HG02938 (cell line): Measurements from ENCODE around the gene BBS1.
"Not testable (repeated sequence)": the region's sequence is repeated elsewhere in the genome, so short reads cannot be mapped to it uniquely, and the experiment has no call there.

Source experiments
- ATAC-seq: cut with Tn5 transposase; IDR thresholded peaks from one replicate; pipeline ENCODE4 v1.9.1; 2021; ENCODE audit warnings: mild to moderate bottlenecking, moderate library complexity; ENCODE audit not compliant: unreplicated experiment

Gene BBS1

DNA sequence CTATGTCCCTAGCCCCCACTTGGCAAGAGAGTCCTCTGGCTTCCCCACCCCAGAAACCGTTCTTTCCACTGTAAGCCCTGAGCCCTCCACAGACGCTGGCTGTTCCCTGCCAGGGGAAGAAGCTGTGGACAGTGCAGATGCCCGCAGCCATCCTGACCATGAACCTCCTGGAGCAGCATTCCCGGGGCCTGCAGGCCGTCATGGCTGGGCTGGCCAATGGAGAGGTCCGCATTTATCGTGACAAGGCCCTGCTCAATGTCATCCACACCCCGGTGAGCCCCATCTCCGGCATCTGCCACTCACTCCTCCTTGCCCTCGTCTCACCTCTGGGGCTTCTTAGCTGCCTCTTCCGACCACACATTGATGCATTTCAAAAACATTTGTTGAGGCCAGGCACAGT, 13.2 kb downstream of the BBS1 start:
- no peak for ATAC-seq

DNA sequence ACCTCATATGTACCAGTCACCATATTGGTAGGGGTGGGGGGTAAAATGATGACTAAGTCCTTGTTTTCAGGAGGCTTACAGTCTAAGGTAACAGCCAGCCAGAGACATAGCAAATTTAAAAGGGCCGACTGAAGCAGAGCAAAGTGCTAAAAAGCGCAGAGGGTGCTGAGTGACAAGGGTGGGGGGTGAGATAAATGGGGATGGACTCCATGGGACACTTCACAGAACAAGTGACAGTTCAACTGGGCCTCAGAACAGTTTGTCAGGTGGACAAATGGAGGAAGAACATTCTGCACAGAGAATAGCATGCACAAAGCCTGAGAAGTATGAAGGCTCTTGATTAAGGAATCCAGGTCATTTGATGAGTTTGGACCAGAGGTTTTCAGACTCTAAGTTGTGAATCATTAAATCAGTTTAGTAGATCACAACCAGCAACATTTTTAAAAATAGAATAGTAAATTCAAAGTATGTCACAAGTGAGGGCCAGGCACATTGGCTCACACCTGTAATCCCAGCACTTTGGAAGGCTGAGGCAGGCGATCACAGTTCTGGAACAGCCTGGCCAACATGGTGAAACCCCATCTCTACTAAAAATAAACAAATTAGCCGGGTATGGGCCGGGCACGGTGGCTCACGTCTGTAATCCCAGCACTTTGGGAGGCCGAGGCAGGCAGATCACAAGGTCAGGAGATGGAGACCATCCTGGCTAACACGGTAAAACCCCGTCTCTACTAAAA, 14.0 kb downstream of the BBS1 start:
- ATAC-seq = no peak

DNA sequence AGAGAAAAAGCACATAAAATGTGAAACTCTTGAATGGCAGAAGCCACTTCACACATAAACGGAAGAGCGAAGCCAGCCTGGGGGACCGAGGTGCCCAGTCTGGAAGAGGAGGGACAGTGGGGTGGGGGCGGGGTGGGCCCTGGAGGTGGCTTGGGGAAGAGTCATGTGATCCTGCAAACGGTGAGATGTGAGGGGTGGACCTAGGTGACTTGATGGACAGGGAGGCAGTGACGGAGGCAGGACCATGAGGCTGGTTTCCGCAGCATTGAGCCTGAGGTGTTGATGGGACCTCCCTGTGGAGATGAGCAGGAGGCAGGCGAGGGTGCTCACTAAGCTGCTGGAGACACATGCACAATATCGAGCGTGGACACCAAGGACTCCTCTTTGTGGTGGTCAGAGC, 18.6 kb downstream of the BBS1 start:
- no peak for ATAC-seq

DNA sequence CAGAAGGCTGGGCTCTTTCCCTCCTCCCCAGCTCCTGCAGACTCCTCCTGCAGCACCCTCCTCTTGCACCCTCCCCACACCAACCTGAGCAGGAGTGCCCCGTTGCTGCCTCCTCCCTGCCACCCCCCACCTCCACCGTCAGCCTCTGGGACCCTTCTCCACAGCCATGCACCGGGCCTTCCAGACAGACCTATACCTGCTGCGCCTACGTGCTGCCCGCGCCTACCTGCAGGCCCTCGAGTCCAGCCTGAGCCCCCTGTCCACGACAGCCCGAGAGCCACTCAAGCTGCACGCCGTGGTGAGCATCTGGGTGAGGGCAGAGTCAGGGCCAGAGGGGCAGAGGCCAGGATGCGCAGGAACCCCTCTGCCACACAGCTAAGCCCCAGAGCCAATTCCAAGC, 19.2 kb downstream of the BBS1 start:
- ATAC-seq = no peak

DNA sequence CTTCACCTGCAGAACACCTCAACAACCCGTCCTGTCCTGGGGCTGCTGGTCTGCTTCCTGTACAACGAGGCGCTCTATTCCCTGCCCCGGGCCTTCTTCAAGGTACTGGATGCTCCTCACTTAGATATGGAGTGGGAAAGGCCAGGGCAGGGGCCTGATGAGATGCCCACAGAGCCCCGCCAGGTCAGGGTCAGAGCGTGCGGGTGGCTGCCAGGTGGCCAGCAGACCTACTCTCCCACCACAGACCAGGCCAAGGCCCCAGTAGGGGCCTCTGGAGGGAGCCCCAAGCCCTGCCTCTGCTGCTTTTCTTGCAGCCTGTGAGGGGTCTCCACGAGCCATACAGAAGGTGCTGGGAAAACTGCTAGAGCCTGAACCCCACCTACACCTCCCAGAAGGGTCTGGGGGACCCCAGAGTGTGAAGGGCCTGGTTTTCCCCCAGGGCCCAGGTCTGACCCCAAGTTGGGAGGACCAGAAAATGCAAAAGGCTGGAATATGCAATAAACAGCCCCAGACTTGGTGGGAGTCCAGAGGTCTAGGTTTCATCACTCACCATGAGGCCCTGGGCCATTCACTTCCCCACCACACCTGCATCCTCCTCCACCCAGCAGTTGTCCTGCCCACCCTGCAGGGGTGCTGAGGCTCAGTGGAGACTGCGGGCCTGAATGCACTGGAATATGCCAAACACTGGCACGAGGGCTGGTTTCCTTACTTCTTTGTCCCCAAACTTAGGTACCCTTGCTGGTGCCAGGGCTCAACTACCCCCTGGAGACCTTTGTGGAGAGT, 20.7 kb downstream of the BBS1 start:
- ATAC-seq = no peak

DNA sequence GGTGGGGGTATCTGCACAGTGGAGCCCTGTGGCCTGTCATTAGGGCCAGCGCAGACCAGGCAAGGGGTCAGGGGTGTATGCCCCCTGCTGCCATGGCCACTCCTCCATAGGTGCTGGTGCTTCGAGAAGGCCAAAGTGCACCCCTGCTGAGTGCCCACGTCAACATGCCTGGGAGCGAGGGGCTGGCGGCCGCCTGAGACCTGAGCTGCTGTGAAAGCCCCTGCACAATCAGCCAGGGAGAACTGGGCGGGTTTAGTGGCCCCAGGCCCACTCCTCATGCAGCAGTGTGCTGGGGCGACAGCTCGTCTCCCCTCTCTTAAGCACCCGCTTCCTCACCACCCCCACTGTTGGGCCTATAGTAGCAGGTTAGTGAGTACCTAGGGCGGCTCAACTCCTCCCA, 21.4 kb downstream of the BBS1 start:
- no peak for ATAC-seq

DNA sequence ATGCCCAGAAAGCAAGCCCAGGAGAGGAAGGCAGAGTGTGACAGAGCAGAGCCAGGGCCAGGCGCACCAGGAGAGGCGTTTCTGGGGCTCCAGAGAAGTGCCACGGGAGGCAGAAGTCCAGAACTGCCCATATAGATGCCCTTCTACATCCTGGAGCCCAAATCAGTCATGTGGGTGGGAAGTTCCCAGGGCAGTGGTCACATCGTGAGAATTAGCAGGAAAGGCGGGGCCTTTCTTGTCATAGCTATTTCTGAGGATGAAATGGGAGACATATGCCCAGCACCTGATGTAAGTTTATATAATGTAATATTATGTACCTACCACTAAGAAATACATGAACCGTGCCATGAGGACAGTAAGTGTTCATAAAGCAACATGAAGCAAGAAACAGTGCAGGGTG, 22.3 kb downstream of the BBS1 start:
- no peak for ATAC-seq

DNA sequence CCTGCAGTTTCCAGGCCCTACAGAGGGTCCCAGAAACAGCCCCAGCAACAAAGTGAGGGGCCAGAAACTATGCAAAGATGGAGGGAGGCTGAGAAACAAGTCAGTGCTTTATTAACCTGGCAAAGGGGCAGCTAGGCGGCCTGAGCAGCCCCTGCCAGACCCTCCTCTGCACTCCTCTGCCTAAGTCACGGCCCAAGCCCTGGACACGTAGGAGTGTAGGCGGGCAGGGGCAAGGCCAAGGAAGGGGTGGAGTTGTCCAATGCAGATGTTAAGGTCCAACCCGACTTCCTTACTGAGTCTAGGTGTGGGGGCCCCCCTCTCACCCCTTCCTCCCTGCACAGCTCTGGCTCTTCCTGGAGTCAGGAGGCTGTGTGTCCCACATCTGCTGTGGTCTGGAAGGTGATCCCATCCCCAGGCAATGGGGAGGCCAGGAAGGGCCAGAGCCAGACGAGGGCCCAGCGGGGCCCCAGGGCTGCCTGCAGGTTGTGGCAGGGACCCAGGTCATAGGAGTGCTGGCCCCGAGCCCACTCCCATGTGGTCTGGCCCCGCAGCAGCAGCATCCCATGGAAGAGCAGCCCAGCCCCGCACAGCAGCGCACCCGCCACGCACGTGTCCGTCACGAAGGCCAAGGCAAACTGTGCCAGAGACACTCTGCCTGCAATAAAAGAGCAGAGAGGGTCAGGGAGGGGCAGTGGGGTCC, 28.9 kb downstream of the BBS1 start:
- no peak for ATAC-seq

DNA sequence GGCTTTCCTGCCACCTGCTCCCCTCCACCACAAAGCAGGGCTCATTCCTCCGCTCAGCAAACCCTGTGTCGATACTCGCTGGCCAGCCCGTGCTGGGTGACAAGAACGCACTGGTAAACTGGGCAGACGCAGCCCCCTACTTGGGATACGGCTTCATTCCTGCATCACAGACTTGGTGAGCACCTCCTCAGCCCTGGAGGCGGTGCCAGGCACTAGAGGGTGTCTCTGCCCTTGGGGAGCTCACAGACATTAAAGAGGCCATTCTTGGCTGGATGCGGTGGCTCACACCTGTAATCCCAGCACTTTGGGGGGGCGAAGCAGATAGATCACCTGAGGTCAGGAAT, 29.4 kb downstream of the BBS1 start:
- ATAC-seq = no peak

DNA sequence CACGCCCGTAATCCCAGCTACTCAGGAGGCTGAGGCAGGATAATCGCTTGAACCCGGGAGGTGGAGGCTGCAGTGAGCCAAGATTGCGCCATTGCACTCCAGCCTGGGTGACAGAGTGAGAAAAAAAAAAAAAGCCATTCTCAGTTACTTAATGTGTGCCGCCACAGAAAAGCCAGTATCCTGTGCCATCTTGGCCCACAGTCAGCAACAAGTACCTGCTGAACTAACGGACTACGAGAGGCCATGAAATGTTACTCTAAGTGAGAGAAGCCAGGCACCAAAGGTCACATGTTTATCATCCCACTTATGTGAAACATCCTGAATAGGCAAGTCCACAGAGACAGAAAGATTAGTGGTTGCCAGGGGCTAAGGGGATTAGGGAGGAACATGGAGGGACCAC, 30.2 kb downstream of the BBS1 start:
- ATAC-seq = not testable (repeated sequence)

DNA sequence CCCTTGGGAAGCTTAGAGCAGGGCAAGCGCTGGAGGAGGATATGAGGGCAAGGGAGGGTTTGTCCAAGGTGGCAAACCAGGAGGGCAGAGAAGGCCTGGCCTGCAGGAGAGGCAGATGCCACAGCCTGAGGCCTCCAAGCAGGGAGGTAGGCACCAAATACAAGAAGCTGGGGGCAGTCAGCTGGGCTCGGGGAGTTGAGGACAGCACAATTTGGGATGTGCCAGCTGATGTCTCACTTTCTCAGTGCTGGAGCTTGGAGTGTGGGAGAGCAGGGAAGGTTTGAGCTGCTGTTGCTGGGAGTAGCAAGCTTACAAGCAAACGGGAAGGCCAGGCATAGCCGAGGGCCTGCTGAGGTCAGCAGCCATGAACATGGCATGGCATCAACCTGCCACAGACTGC, 31.5 kb downstream of the BBS1 start:
- ATAC-seq = no peak

DNA sequence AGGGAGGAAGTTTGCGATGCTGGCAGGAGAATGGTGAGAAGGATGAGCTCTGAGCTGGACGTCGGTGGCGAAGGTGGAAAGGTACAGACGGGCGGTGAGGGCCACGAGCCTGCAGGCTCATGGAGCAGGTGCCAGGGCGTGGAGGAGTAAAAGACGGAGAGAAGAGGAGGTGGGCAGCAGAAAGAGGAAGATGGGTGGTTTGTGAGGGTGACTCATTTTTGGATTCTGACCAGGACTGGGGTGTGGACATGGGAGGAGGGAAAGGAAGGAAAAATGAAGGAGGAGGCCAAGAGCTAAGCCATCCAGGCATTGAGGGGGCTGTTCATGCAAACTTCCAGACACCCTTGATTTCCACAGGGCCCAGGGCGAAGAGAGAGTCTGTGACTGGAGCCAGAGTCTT, 31.9 kb downstream of the BBS1 start:
- no peak for ATAC-seq

DNA sequence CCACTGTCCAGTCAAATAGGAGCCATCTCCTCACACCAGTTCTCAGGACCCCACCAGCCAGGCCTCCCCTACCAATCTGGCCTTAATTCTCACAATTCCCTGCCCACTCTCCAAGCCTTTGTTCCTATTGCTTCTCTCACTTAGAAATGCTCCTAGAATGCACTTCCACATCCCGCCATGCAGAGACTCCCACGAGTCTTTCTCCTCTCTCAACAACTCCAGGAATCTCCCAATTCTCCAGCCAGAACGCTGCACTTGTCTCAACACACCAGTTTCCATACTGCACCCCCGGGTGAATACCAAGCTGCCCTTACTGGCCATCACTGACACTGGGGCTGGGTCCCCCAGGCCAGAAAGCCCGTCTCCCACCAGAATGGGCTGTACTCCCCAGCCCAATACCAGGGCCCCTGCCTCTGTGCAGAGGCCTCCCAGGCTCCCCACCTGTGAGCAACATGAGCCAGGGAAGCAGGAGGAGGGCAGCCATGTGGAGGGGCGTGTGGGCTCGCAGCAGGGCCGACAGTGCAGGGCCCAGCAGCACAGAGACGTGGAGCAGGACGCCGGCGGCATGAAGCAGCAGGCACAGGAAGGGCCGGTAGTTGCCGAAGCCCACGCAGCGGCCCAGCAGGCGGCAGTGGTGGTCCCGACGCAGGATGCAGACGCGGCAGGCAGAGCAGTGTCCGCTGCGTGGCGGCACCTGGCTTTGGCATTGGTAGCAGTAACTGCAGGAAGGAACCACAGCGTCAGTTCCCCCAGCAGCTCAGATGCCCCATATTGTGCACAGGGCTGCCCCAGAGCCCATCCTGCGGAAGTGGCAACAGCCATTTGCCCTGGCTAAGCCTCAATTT, 33.0 kb downstream of the BBS1 start:
- ATAC-seq = no peak

DNA sequence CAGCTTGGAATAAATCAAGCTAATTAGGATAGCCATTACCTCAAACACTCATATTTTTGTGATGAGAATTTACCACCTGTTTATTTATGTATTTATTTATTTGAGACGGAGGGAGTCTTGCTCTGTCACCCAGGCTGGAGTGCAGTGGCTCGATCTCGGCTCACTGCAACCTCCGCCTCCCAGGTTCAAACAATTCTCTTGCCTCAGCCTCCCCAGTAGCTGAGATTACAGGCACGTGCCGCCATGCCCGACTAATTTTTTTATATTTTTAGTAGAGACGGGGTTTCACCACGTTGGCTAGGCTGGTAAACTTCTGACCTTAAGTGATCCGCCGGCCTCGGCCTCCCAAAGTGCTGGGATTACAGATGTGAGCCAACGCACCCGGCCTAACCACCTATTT, 34.5 kb downstream of the BBS1 start:
- ATAC-seq = not testable (repeated sequence)

DNA sequence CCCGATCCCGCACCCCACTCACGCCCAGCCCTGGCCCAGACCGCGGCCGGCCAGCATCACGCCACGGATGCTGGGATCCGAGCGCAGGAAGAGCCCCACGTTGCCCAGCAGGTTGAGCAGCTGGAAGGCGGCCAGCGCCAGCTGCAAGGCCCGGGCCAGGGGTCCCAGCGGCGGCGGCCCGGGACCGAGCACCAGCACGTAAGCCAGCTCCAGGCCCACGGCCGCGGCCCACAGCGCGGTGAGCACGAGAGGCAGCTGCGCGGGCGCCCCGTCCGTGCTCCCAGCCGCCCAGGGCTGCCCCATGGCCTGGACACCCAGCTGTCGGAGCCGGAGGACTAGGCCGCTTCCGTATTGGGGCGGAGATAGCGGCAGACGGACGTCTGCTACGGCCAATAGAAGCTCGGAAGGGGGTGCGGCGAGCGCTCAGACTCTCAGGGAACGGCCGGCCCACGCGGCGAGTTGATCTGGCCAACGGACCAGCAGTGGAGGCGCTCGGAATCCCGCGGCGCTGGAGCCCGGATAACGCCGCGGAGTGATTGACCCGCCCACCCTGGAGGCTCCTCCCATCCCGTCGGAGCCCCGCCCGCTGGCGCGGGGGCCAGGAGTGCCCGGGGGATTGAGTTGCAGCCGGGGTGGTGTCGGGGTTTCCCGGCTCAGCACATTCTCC, 35.4 kb downstream of the BBS1 start, which contains the start of gene ZDHHC24:
TSS of gene ZDHHC24 (minus strand) at position 348 of the 667 bp plus-strand sequence. CDS start at position 303, 45 bp downstream.
- ATAC-seq = peak; percentile 84

DNA sequence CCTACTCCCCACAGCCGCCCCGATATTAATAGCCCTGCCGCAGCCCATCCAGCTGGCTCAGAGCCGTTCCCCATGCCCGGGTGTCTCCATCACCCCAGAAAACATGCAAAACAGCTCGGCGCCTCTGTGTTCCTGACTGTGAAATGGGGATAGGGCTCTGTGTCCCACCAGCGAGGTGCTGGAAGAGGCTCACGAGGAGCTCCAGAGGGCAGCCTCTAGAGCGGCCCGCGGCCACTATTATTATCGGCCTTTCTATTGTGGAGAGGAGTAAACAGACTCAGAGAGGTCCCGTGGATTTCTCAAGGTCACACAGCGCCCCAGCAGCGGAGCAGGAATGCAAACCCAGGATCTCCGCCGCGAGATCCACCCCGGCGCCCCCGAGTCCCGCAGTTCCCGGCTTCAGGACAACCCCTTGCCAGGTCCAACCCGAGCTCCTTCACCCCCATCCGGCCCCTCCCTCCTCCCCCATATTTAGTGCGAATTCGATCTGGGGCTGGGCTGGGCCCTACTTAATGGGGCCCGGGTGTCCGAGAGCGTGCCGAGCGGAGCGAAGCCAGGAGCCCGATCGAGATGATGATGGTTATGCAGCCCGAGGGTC, 36.0 kb downstream of the BBS1 start, which contains the start of gene ACTN3:
TSS of gene ACTN3 (plus strand) at position 536 of the 598 bp plus-strand sequence. CDS start at position 571, 35 bp downstream.
- ATAC-seq = peak; percentile 9

DNA sequence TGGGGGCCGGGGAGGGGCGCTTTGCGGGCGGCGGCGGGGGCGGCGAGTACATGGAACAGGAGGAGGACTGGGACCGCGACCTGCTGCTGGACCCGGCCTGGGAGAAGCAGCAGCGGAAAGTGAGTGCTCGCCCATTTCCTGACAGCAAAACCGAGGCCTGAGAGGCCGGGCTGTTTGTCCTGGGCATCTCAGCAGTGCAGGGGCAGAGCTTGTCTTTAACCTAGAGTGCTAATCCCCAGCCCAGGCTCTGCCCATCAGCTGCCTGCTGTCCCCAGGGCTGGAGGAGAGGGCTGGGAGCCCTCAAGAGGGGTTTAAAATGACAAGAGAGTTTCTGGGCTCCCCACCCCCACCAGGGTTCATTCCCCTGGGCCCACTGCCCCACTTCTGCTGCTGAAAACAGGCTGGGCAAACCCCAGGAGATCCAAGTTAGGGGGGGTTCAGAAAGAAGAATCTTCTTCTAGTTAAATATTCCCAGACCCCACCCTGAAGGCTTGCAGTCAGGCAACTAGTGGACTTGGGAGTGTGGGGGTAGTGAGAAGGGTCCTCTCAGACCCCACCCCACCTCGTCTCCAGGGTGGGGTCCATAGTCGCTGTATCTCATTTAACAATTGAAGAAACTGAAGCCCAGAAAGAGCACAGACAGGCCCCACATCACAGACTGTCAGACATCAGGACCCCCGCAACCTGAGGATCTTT, 36.7 kb downstream of the BBS1 start:
- ATAC-seq = no peak

DNA sequence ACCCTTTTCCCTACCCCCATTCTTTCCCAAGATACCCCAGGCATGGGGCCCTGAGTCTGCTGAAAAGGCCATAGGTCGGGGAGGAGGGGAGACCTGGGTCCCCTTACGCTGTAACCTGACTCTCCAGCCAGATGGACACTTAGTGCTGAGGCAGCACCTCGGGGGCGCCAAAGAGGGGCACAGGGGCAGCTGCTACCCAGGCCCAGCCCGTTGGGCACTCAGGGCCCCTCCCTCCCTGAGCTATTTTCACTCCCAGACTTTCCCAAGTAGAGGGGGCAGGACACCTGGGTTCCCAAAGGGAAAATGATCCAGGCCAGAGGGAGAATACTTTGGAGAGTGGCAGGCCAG, 37.2 kb downstream of the BBS1 start:
- ATAC-seq = no peak

DNA sequence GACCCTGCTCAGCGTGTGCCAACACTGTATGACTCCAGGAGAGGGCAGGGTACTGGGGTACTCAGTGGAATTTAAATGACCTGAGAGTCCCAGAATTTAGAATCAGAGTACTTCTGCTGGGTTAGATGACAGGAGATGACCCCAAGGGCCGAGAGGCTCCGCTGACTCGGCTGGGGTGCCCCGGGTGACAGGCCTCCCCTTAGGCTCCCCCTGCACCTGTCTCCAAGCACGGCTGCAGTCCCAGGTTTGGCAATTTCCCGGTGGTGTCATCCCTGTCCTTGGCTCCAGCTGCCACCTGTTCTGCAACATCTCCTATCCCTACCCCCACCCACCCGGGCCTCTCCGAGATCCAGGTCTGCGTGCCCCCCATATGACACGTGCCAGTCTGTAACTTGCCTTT, 37.6 kb downstream of the BBS1 start:
- ATAC-seq = no peak
